Mucosa of rectum (tissue), 2 donors: Measurements from ENCODE around the gene JAZF1.

ENCODE experiments used
- H3K27ac ChIP-seq, 2 donors: one replicate each; pipeline ENCODE4 v1.7.0; 2013; ENCODE audit warnings: inconsistent platforms in 2 of 2, low read depth in 2 of 2, low read length in 2 of 2
- H3K27me3 ChIP-seq, 2 donors: one replicate each; pipeline ENCODE4 v1.7.0; 2013; ENCODE audit warnings: low read length in 2 of 2; ENCODE audit not compliant: control insufficient read depth in 2 of 2, insufficient read depth in 2 of 2
- H3K36me3 ChIP-seq, 2 donors: one replicate each; pipeline ENCODE4 v1.7.0; 2013; ENCODE audit warnings: low read length in 2 of 2; ENCODE audit not compliant: control insufficient read depth in 2 of 2, insufficient read depth in 2 of 2
- H3K4me1 ChIP-seq, 2 donors: one replicate each; pipeline ENCODE4 v1.7.0; 2013; ENCODE audit warnings: low read length in 2 of 2, mild to moderate bottlenecking in 1 of 2; ENCODE audit not compliant: control insufficient read depth in 2 of 2, insufficient read depth in 2 of 2
- H3K4me3 ChIP-seq, 2 donors: one replicate each; pipeline ENCODE4 v1.7.0; 2013; ENCODE audit warnings: low read length in 2 of 2
- H3K9ac ChIP-seq, 2 donors: one replicate each; pipeline ENCODE4 v1.7.0; 2013; ENCODE audit warnings: low read length in 2 of 2, low read depth in 1 of 2, mild to moderate bottlenecking in 1 of 2
- H3K9me3 ChIP-seq, 2 donors: one replicate each; pipeline ENCODE4 v1.7.0; 2013; ENCODE audit warnings: low read length in 2 of 2; ENCODE audit not compliant: control insufficient read depth in 2 of 2
- donor health status: healthy.
- donor health status: Normal muscosa, but diverticular disease.

The JAZF1 gene

GRCh38 chr7:27883696-27884095 lies 296.9 kb downstream of the JAZF1 start:
- Histone ChIP-seq H3K27me3 (no peaks in the 10 kb centered on the region), H3K36me3 (no peaks in the 10 kb centered on the region), H3K4me1 (no peaks in the 10 kb centered on the region)

GRCh38 chr7:27876756-27877155 lies 303.8 kb downstream of the JAZF1 start:
- Histone ChIP-seq H3K4me3 (no peak overlapping the region), H3K36me3 (no peaks in the 10 kb centered on the region), H3K27me3 (no peaks in the 10 kb centered on the region), H3K4me1 (peaks cover 7 to 24% of the 10 kb centered on the region in 2 donors), H3K9me3 (no peaks in the 10 kb centered on the region), H3K27ac (no peak overlapping the region), H3K9ac (no peak overlapping the region)

More at GRCh38 chr7:27883696-27884095, 296.9 kb downstream of the JAZF1 start:
- H3K4me3 ChIP-seq, result no peak overlapping the region
- H3K27ac ChIP-seq, result no peak overlapping the region
- H3K9me3 ChIP-seq, result no peaks in the 10 kb centered on the region
- H3K9ac ChIP-seq, result no peak overlapping the region

GRCh38 chr7:27875832-27876231 lies 304.8 kb downstream of the JAZF1 start:
- Histone ChIP-seq H3K4me1 (peaks cover 7 to 24% of the 10 kb centered on the region in 2 donors), H3K9me3 (no peaks in the 10 kb centered on the region), H3K4me3 (no peak overlapping the region), H3K27ac (no peak overlapping the region), H3K36me3 (no peaks in the 10 kb centered on the region), H3K27me3 (no peaks in the 10 kb centered on the region), H3K9ac (no peak overlapping the region)

GRCh38 chr7:27875061-27875460 lies 305.5 kb downstream of the JAZF1 start:
- Histone ChIP-seq H3K4me3 (no peak overlapping the region), H3K36me3 (no peaks in the 10 kb centered on the region), H3K27me3 (no peaks in the 10 kb centered on the region), H3K4me1 (peaks cover 7 to 24% of the 10 kb centered on the region in 2 donors), H3K27ac (no peak overlapping the region), H3K9me3 (no peaks in the 10 kb centered on the region), H3K9ac (no peak overlapping the region)

GRCh38 chr7:27873981-27874957 lies 306.3 kb downstream of the JAZF1 start:
- no peaks in the 10 kb centered on the region for H3K27me3 ChIP-seq
- H3K4me1 ChIP-seq, result peaks cover 7 to 24% of the 10 kb centered on the region in 2 donors
- no peak overlapping the region for H3K9ac ChIP-seq
- no peak overlapping the region for H3K27ac ChIP-seq
- no peaks in the 10 kb centered on the region for H3K9me3 ChIP-seq
- no peak overlapping the region for H3K4me3 ChIP-seq
- H3K36me3 ChIP-seq, result no peaks in the 10 kb centered on the region

- no peaks in the 10 kb centered on the region for H3K9me3 ChIP-seq
- no peak overlapping the region for H3K27ac ChIP-seq
- H3K4me1 ChIP-seq, result peaks cover 7 to 24% of the 10 kb centered on the region in 2 donors
- no peaks in the 10 kb centered on the region for H3K27me3 ChIP-seq
- H3K9ac ChIP-seq, result no peak overlapping the region
- H3K4me3 ChIP-seq, result no peak overlapping the region
- H3K36me3 ChIP-seq, result no peaks in the 10 kb centered on the region
These were observed 308.0 kb downstream of the JAZF1 start for GRCh38 chr7:27872356-27873275.

GRCh38 chr7:27871866-27872265 lies 308.7 kb downstream of the JAZF1 start:
- Histone ChIP-seq H3K27ac (no peak overlapping the region), H3K4me1 (peaks cover 7 to 24% of the 10 kb centered on the region in 2 donors), H3K27me3 (no peaks in the 10 kb centered on the region), H3K4me3 (no peak overlapping the region), H3K36me3 (no peaks in the 10 kb centered on the region), H3K9ac (no peak overlapping the region), H3K9me3 (no peaks in the 10 kb centered on the region)

GRCh38 chr7:27871086-27871485 lies 309.5 kb downstream of the JAZF1 start:
- H3K27ac ChIP-seq, result no peak overlapping the region
- H3K4me3 ChIP-seq, result no peak overlapping the region
- H3K36me3 ChIP-seq, result no peaks in the 10 kb centered on the region
- no peaks in the 10 kb centered on the region for H3K9me3 ChIP-seq
- H3K27me3 ChIP-seq, result no peaks in the 10 kb centered on the region
- H3K9ac ChIP-seq, result no peak overlapping the region
- H3K4me1 ChIP-seq, result peaks cover 7 to 24% of the 10 kb centered on the region in 2 donors

GRCh38 chr7:27870595-27870994 lies 310.0 kb downstream of the JAZF1 start:
- Histone ChIP-seq H3K9me3 (no peaks in the 10 kb centered on the region), H3K27me3 (no peaks in the 10 kb centered on the region), H3K36me3 (no peaks in the 10 kb centered on the region), H3K4me1 (peaks cover 7 to 24% of the 10 kb centered on the region in 2 donors), H3K4me3 (no peak overlapping the region), H3K9ac (no peak overlapping the region), H3K27ac (no peak overlapping the region)

- no peak overlapping the region for H3K27ac ChIP-seq
These were observed 311.5 kb downstream of the JAZF1 start for GRCh38 chr7:27869056-27869455.

More at GRCh38 chr7:27869056-27869455, 311.5 kb downstream of the JAZF1 start:
- peaks cover 1 to 14% of the 10 kb centered on the region in 2 donors for H3K4me1 ChIP-seq
- no peaks in the 10 kb centered on the region for H3K27me3 ChIP-seq
- no peak overlapping the region for H3K4me3 ChIP-seq
- no peak overlapping the region for H3K9ac ChIP-seq
- H3K9me3 ChIP-seq, result no peaks in the 10 kb centered on the region
- no peaks in the 10 kb centered on the region for H3K36me3 ChIP-seq
